Endothelial cell of umbilical vein (primary cell): Measurements from ENCODE around the gene DHRS9. TPM values are rescaled to one million over a fixed set of nuclear protein-coding genes. Genes with fewer than 3 reads are reported as not detected.
A peak's percentile ranks its signal among the peaks of the same experiment; 100 is the strongest.

Source experiments
- BruUV-seq: library from RNA; stranded (reverse); fragments of 400-500 nt; replicated peaks from 2 replicates; lab custom pipeline; 2021; lab: Mats Ljungman, UMichigan
- CTCF ChIA-PET: fragments of 300-600, 350-600 bp; sonication (Branson Sonifier 250); formaldehyde crosslinking; loops from one replicate; lab custom pipeline; 2021; ENCODE audit warnings: antibody characterized with exemption, inconsistent platforms; lab: Charles Lee
- POLR2A ChIA-PET: fragments of 300-600, 350-600 bp; sonication (Branson Sonifier 250); formaldehyde crosslinking; loops from one replicate; lab custom pipeline; 2021; ENCODE audit warnings: antibody characterized with exemption, inconsistent platforms; lab: Charles Lee
- DNase-seq: peaks from one replicate; pipeline ENCODE4 v3.0.0-alpha.2; 2011; ENCODE audit warnings: low read depth, low spot score
- FAIRE-seq: peaks from 2 replicates; lab custom pipeline; 2011; peaks lifted over from hg19 to GRCh38; lab: Jason Lieb, UNC
- H2AFZ ChIP-seq: 2 replicates; pipeline ENCODE4 v1.6.0; 2012; ENCODE audit warnings: low read depth, low read length, control low read depth, inconsistent platforms
- H3K27ac ChIP-seq: 2 replicates; pipeline ENCODE4 v1.5.1; 2011; ENCODE audit warnings: low read depth, mild to moderate bottlenecking, control low read depth, low read length, moderate library complexity; ENCODE audit not compliant: insufficient read depth
- H3K27me3 ChIP-seq, 2 experiments: 2 replicates each; pipeline versions ENCODE4 v1.6.0 to v1.6.1; 2011; ENCODE audit warnings: low read length in 2 of 2, mixed read lengths in 1 of 2; ENCODE audit not compliant: control insufficient read depth in 2 of 2, insufficient read depth in 2 of 2
- H3K36me3 ChIP-seq, 2 experiments: 2 replicates in 1 of 2; 3 replicates in 1 of 2; pipeline ENCODE4 v1.5.1; 2011; ENCODE audit warnings: low read length in 2 of 2, mild to moderate bottlenecking in 1 of 2, moderate library complexity in 1 of 2; ENCODE audit not compliant: control insufficient read depth in 2 of 2, insufficient read depth in 2 of 2; ENCODE audit errors: extremely low read depth in 1 of 2
- H3K4me1 ChIP-seq: 3 replicates; pipeline ENCODE4 v1.5.1; 2011; ENCODE audit warnings: mild to moderate bottlenecking, low read length; ENCODE audit not compliant: control insufficient read depth, insufficient read depth; ENCODE audit errors: extremely low read depth
- H3K4me2 ChIP-seq: 2 replicates; pipeline ENCODE4 v1.6.1; 2011; ENCODE audit warnings: low read length, control low read depth, mixed read lengths; ENCODE audit not compliant: insufficient read depth
- H3K4me3 ChIP-seq, 3 experiments: fragments of 200-600 bp in 1 of 3; sonication (generic), shearing (Covaris generic) in 1 of 3; replicated peaks in 1 of 3; 2 replicates each; pipeline ENCODE4 v1.5.1; 2011 to 2016; ENCODE audit warnings: control low read depth in 3 of 3, low read length in 3 of 3, mild to moderate bottlenecking in 2 of 3, inconsistent platforms in 1 of 3, low read depth in 1 of 3, moderate library complexity in 1 of 3; ENCODE audit not compliant: insufficient read depth in 1 of 3
- H3K79me2 ChIP-seq: 2 replicates; pipeline ENCODE4 v1.6.0; 2012; ENCODE audit warnings: low read length, inconsistent platforms; ENCODE audit not compliant: control insufficient read depth, insufficient read depth
- H3K9ac ChIP-seq: replicated peaks from 2 replicates; pipeline ENCODE3; 2011; ENCODE audit warnings: low read length, control low read depth; ENCODE audit not compliant: insufficient read depth; ENCODE audit errors: extremely low read depth
- H3K9me1 ChIP-seq: replicated peaks from 3 replicates; pipeline ENCODE4 v1.6.0; 2011; ENCODE audit warnings: mild to moderate bottlenecking, low read length; ENCODE audit not compliant: control insufficient read depth, insufficient read depth; ENCODE audit errors: extremely low read depth
- H3K9me3 ChIP-seq: replicated peaks from 2 replicates; pipeline ENCODE4 v1.5.1; 2012; ENCODE audit warnings: low read length, inconsistent platforms; ENCODE audit not compliant: control insufficient read depth, insufficient read depth
- H4K20me1 ChIP-seq: replicated peaks from 2 replicates; pipeline ENCODE3; 2011; ENCODE audit warnings: mild to moderate bottlenecking, low read length; ENCODE audit not compliant: control insufficient read depth, insufficient read depth; ENCODE audit errors: extremely low read depth
- CTCF ChIP-seq, 2 donors: IDR thresholded peaks; 1 replicate in 1 of 2; 2 replicates in 1 of 2; pipeline ENCODE4 v1.5.1; 2011; ENCODE audit warnings: low read length in 2 of 2, mild to moderate bottlenecking in 2 of 2, moderate library complexity in 2 of 2, control low read depth in 1 of 2, inconsistent platforms in 1 of 2, low read depth in 1 of 2; ENCODE audit not compliant: insufficient read depth in 1 of 2; ENCODE audit errors: extremely low read depth in 1 of 2
- EZH2 ChIP-seq: IDR thresholded peaks from 2 replicates; pipeline ENCODE4 v1.6.1; 2012; ENCODE audit warnings: borderline replicate concordance, low read depth, mild to moderate bottlenecking, moderate library complexity, low read length, inconsistent platforms; ENCODE audit not compliant: severe bottlenecking
- FOS ChIP-seq: IDR thresholded peaks from 2 replicates; pipeline ENCODE4 v1.6.1; 2011; ENCODE audit warnings: mild to moderate bottlenecking, low read length, moderate library complexity, borderline replicate concordance; ENCODE audit not compliant: insufficient read depth
- GATA2 ChIP-seq: IDR thresholded peaks from 2 replicates; pipeline ENCODE4 v1.7.0; 2011; ENCODE audit warnings: low read depth, mild to moderate bottlenecking, moderate library complexity, mixed read lengths, low read length; ENCODE audit not compliant: insufficient read length, insufficient read depth
- JUN ChIP-seq: IDR thresholded peaks from 2 replicates; pipeline ENCODE4 v1.6.1; 2011; ENCODE audit warnings: borderline replicate concordance, low read depth; ENCODE audit not compliant: insufficient read length, insufficient read depth
- MYC ChIP-seq: IDR thresholded peaks from one replicate; pipeline ENCODE4 v1.6.1; 2011; ENCODE audit warnings: mild to moderate bottlenecking, low read depth, low read length
- POLR2A ChIP-seq: IDR thresholded peaks from 2 replicates; pipeline ENCODE4 v1.6.1; 2012; ENCODE audit warnings: low read depth, mild to moderate bottlenecking, control low read depth, low read length
- POLR2AphosphoS5 ChIP-seq: IDR thresholded peaks from 2 replicates; pipeline ENCODE4 v1.6.1; 2012; ENCODE audit warnings: low read depth, mild to moderate bottlenecking, control low read depth, low read length, moderate library complexity; ENCODE audit not compliant: insufficient read depth
- dilution Hi-C: fragments of 300-500 bp; cut with MboI; formaldehyde crosslinking; loops from one replicate; pipeline ENCODE4 v1.15.0; 2019; ENCODE audit warnings: low sequenced_read_pairs; ENCODE audit not compliant: extremely low pct_ligation_motif_present
- intact Hi-C: fragments of 100-400 bp; cut with micrococcal nuclease; formaldehyde crosslinking; loops from one replicate; pipeline ENCODE4 v1.10.0; 2022
- polyA plus RNA-seq, 4 experiments: library from polyadenylated mRNA; depleted of rRNA in 3 of 4; stranded (reverse) in 3 of 4; unstranded in 1 of 4; fragments of >200 nt; gene quantifications; 2 replicates each; pipeline versions ENCODE4 v1.2.1 to v1.2.3, GENCODE V29; 2011 to 2012; ENCODE audit warnings: missing spikeins in 1 of 4
- total RNA-seq: library from RNA; stranded (reverse); gene quantifications from 2 replicates; pipeline ENCODE4 v1.2.3, GENCODE V29; 2021
- TF ChIP-seq, protein P1 (sequence below): IDR thresholded peaks from 2 replicates; pipeline ENCODE4 v1.6.1; 2011; ENCODE audit not compliant: insufficient read depth, insufficient read length

DHRS9 gene
- total and polyA plus RNA-seq, 2 donors (not counting 3 experiments of a cell fraction or from before 2014, with no cell fraction given), result 0.40 TPM; not detected in 1

DNA sequence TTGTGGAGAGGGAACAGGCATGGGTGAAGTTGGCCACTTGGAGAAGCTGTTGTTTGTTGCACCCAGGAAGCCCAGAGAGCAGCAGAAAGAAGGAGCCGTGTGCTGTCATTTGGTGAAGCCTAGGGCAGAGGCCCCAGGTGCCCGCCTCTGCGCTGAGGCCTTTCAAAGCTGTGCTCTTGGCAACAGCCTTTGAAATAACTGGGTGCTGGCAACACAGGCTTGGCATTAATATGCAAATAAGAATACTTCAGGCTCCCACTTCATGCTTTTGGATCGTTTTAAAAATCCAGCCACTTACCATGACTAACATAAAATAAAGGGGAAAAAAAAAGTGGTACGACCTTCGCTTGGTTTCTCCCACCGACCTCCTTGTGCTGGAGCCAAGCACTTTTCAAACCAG, 41.1 kb downstream of the DHRS9 start:
- Histone ChIP-seq H3K4me1 (peaks cover 11% of the 10 kb centered on the region), H3K36me3 (no peaks in the 10 kb centered on the region), H3K4me2 (peak overlapping the region; percentile 46), H4K20me1 (no peaks in the 10 kb centered on the region), H3K9ac (no peak overlapping the region), H3K79me2 (no peaks in the 10 kb centered on the region), H3K27me3 (no peaks in the 10 kb centered on the region), H3K27ac (no peak overlapping the region), H3K9me3 (no peaks in the 10 kb centered on the region), H3K9me1 (no peaks in the 10 kb centered on the region), H2AFZ (peak overlapping the region; percentile 74), H3K4me3 (no peak overlapping the region)
- dilution Hi-C loops (no loop called here), intact Hi-C loops (loop anchor here (1.0 kb wide), 5 partner anchors 22 to 287 kb away; no protein-coding TSS in a partner anchor)
- FAIRE-seq (no peak), DNase-seq (no peak)
- BruUV-seq, result no TSS peak
- TF ChIP-seq JUN (no peak), POLR2A (no peak), MYC (no peak), CTCF (IDR thresholded peaks at IDR 0.05; ENCODE audit: extremely low read depth in 1 of 2, insufficient read depth in 1 of 2, low read depth in 1 of 2, low read length in 2 of 2) (no peak), POLR2AphosphoS5 (no peak), GATA2 (no peak), FOS (no peak), EZH2 (no peak)
- TF ChIP-seq, protein P1, sequence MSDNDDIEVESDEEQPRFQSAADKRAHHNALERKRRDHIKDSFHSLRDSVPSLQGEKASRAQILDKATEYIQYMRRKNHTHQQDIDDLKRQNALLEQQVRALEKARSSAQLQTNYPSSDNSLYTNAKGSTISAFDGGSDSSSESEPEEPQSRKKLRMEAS, result no peak
- ChIA-PET POLR2A (interaction anchor here (0.9 kb wide), 1 partner anchor 30 kb away, joined by 3 read pairs; no protein-coding TSS in a partner anchor), CTCF (interaction anchor here (0.7 to 9.0 kb wide), 33 partner anchors 9 to 767 kb away, joined by 3 to 217 read pairs (median 6); no protein-coding TSS in a partner anchor)
